H9 (cell line): ENCODE results near the gene PCGF5. TPM values are rescaled to one million over a fixed set of nuclear protein-coding genes. Genes with fewer than 3 reads are reported as not detected.
A peak's percentile ranks its signal among the peaks of the same experiment; 100 is the strongest.

Source experiments
- DNase-seq: peaks from one replicate; pipeline ENCODE4 v3.0.0-alpha.2; 2017
- H2AFZ ChIP-seq: one replicate; pipeline ENCODE4 v1.6.1; 2013; ENCODE audit warnings: mild to moderate bottlenecking, low read length, control low read depth, moderate library complexity
- H2AK5ac ChIP-seq: 2 replicates; pipeline ENCODE4 v1.6.1; 2013; ENCODE audit warnings: low read length, control low read depth, mixed read lengths; ENCODE audit not compliant: insufficient read length
- H2BK120ac ChIP-seq: one replicate; pipeline ENCODE4 v1.6.1; 2013; ENCODE audit warnings: low read depth, mild to moderate bottlenecking, low read length, control low read depth, inconsistent platforms; ENCODE audit not compliant: poor library complexity, severe bottlenecking
- H2BK12ac ChIP-seq: 2 replicates; pipeline ENCODE4 v1.6.1; 2013; ENCODE audit warnings: low read length, control low read depth, mixed read lengths, low read depth; ENCODE audit not compliant: insufficient read length
- H2BK15ac ChIP-seq: 2 replicates; pipeline ENCODE4 v1.6.1; 2013; ENCODE audit warnings: low read depth, low read length, control low read depth
- H2BK20ac ChIP-seq: one replicate; pipeline ENCODE4 v1.6.1; 2013; ENCODE audit warnings: low read depth, mild to moderate bottlenecking, low read length, control low read depth, inconsistent platforms; ENCODE audit not compliant: poor library complexity, severe bottlenecking
- H2BK5ac ChIP-seq: 2 replicates; pipeline ENCODE4 v1.6.1; 2013; ENCODE audit warnings: low read length, control low read depth, mixed read lengths; ENCODE audit not compliant: insufficient read length
- H3K14ac ChIP-seq: 2 replicates; pipeline ENCODE4 v1.6.1; 2013; ENCODE audit warnings: low read length, control low read depth; ENCODE audit not compliant: insufficient read depth
- H3K18ac ChIP-seq: 2 replicates; pipeline ENCODE4 v1.6.1; 2013; ENCODE audit warnings: low read depth, mild to moderate bottlenecking, mixed read lengths, low read length, control low read depth; ENCODE audit not compliant: insufficient read length
- H3K23ac ChIP-seq: 2 replicates; pipeline ENCODE4 v1.6.1; 2013; ENCODE audit warnings: low read length, control low read depth, mixed read lengths, low read depth; ENCODE audit not compliant: insufficient read length
- H3K23me2 ChIP-seq: 2 replicates; pipeline ENCODE4 v1.6.1; 2013; ENCODE audit warnings: low read depth, mild to moderate bottlenecking, mixed read lengths, low read length, control low read depth; ENCODE audit not compliant: insufficient read length, poor library complexity, severe bottlenecking
- H3K27ac ChIP-seq: 2 replicates; pipeline ENCODE4 v1.5.1; 2013; ENCODE audit warnings: low read length, control low read depth, mixed read lengths, low read depth; ENCODE audit not compliant: insufficient read length
- H3K27me3 ChIP-seq: 2 replicates; pipeline ENCODE4 v1.6.1; 2013; ENCODE audit warnings: low read length, control low read depth, inconsistent platforms; ENCODE audit not compliant: insufficient read depth
- H3K4ac ChIP-seq: 2 replicates; pipeline ENCODE4 v1.6.1; 2013; ENCODE audit warnings: low read depth, mild to moderate bottlenecking, control low read depth, inconsistent platforms, low read length, moderate library complexity
- H3K4me1 ChIP-seq: 2 replicates; pipeline ENCODE4 v1.6.1; 2013; ENCODE audit warnings: low read length, control low read depth, inconsistent platforms; ENCODE audit not compliant: insufficient read depth
- H3K4me2 ChIP-seq: 2 replicates; pipeline ENCODE4 v1.6.1; 2013; ENCODE audit warnings: low read length, control low read depth, mixed read lengths; ENCODE audit not compliant: insufficient read length, insufficient read depth
- H3K56ac ChIP-seq: 2 replicates; pipeline ENCODE4 v1.6.1; 2013; ENCODE audit warnings: low read depth, mild to moderate bottlenecking, mixed read lengths, low read length, control low read depth; ENCODE audit not compliant: insufficient read length
- H3K79me1 ChIP-seq: 2 replicates; pipeline ENCODE4 v1.6.1; 2013; ENCODE audit warnings: low read depth, mild to moderate bottlenecking, moderate library complexity, low read length, control low read depth, inconsistent platforms; ENCODE audit not compliant: insufficient read depth, poor library complexity, severe bottlenecking
- H3K79me2 ChIP-seq: 2 replicates; pipeline ENCODE4 v1.6.1; 2013; ENCODE audit warnings: low read length, control low read depth, inconsistent platforms; ENCODE audit not compliant: insufficient read depth
- H3K9ac ChIP-seq: 2 replicates; pipeline ENCODE4 v1.6.1; 2013; ENCODE audit warnings: low read length, control low read depth, mixed read lengths; ENCODE audit not compliant: insufficient read length; ENCODE audit errors: extremely low read depth
- H3K9me3 ChIP-seq: one replicate; pipeline ENCODE4 v1.6.1; 2013; ENCODE audit warnings: low read depth, low read length, inconsistent platforms; ENCODE audit not compliant: control insufficient read depth
- H3T11ph ChIP-seq: one replicate; pipeline ENCODE4 v1.6.1; 2013; ENCODE audit warnings: mild to moderate bottlenecking, low read length, control low read depth, inconsistent platforms
- H4K20me1 ChIP-seq: one replicate; pipeline ENCODE4 v1.6.1; 2013; ENCODE audit not compliant: control insufficient read depth, insufficient read length, insufficient read depth
- H4K5ac ChIP-seq: 2 replicates; pipeline ENCODE4 v1.6.1; 2013; ENCODE audit warnings: low read depth, mild to moderate bottlenecking, mixed read lengths, low read length, control low read depth; ENCODE audit not compliant: insufficient read length
- H4K8ac ChIP-seq: replicated peaks from 2 replicates; pipeline ENCODE4 v1.6.1; 2013; ENCODE audit warnings: low read length, control low read depth, mixed read lengths, low read depth; ENCODE audit not compliant: insufficient read length
- H4K91ac ChIP-seq: 2 replicates; pipeline ENCODE4 v1.6.1; 2013; ENCODE audit warnings: low read depth, mild to moderate bottlenecking, moderate library complexity, mixed read lengths, low read length, control low read depth; ENCODE audit not compliant: insufficient read length
- H3K27ac Mint-ChIP-seq, 3 experiments: 2 replicates in 2 of 3; 3 replicates in 1 of 3; pipeline ENCODE4 v1.8.0; 2020 to 2021; ENCODE audit warnings: mixed read lengths in 3 of 3, mild to moderate bottlenecking in 1 of 3, moderate library complexity in 1 of 3
- H3K27me3 Mint-ChIP-seq: 2 replicates; pipeline ENCODE4 v1.8.0; 2021; ENCODE audit warnings: low read depth, mild to moderate bottlenecking, moderate library complexity, mixed read lengths
- H3K36me3 Mint-ChIP-seq, 3 experiments: 2 replicates in 2 of 3; 3 replicates in 1 of 3; pipeline ENCODE4 v1.8.0; 2020 to 2021; ENCODE audit warnings: low read depth in 3 of 3, mixed read lengths in 3 of 3; ENCODE audit not compliant: insufficient read depth in 1 of 3
- H3K4me1 Mint-ChIP-seq, 2 experiments: 2 replicates each; pipeline ENCODE4 v1.8.0; 2020; ENCODE audit warnings: mixed read lengths in 2 of 2
- H3K4me3 Mint-ChIP-seq, 2 experiments: 2 replicates in 1 of 2; 3 replicates in 1 of 2; pipeline ENCODE4 v1.8.0; 2020 to 2021; ENCODE audit warnings: mild to moderate bottlenecking in 2 of 2, mixed read lengths in 2 of 2, moderate library complexity in 1 of 2
- H3K9me3 Mint-ChIP-seq, 2 experiments: 2 replicates in 1 of 2; 3 replicates in 1 of 2; pipeline ENCODE4 v1.8.0; 2020; ENCODE audit warnings: mild to moderate bottlenecking in 2 of 2, mixed read lengths in 2 of 2, moderate library complexity in 1 of 2
- WGBS: extraction: QIAGEN DNeasy Blood & Tissue Kit; methylation state at CpG from one replicate; pipeline ENCODE4 v1.1.7; 2013; ENCODE audit warnings: missing lambda C conversion rate, low lambda C conversion rate, mixed read lengths; ENCODE audit not compliant: insufficient read length; ENCODE audit errors: extremely low coverage; 5-methylcytosine and 5-hydroxymethylcytosine counted together
- total RNA-seq: library from RNA; stranded (reverse); gene quantifications from 2 replicates; pipeline ENCODE4 v1.2.1, GENCODE V29; 2021
- TF ChIP-seq, protein P1 (sequence below): fragments of 200-600 bp; sonication (generic); conservative IDR thresholded peaks from 3 replicates; pipeline ENCODE4 v1.8.0; 2021; ENCODE audit warnings: antibody characterized with exemption, mild to moderate bottlenecking

The PCGF5 gene
- total RNA-seq, 1 experiment from 2014 or later = 6.9 TPM

DNA sequence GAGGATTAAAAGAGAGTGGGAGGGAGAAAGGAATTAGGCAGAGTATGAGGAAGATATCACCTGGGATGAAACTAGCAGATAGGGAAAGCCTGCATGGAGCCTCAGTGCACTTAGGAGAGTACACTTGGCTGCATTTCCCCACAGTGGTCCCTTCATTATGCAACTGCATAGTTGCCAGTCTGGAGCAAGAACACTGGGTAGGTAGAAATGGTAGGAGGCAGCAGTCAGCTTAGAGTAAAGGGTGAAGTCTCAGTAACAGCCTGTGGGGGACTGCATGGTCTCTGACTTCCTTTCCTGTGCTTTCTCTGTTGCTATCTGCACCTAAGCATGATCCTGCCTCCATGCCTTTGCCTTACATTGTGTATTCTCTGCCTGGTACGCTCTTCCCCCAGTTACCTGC, 14.0 kb upstream of the PCGF5 start:
- no peak overlapping the region for H2BK5ac ChIP-seq
- H4K8ac ChIP-seq = no peak overlapping the region
- no peaks in the 10 kb centered on the region for H3K79me2 ChIP-seq
- Mint-ChIP-seq H3K9me3 (no peaks in the 10 kb centered on the region), H3K27me3 (peaks cover 19% of the 10 kb centered on the region), H3K4me3 (no peak overlapping the region), H3K27ac (peak overlapping the region in 1 of 3 experiments; percentile 54; a peak in 1 of 7 replicates), H3K4me1 (peaks cover 21 to 22% of the 10 kb centered on the region in 2 experiments), H3K36me3 (no peaks in the 10 kb centered on the region)
- no peak overlapping the region for H3K23ac ChIP-seq
- no peak overlapping the region for H4K91ac ChIP-seq
- no peak overlapping the region for H2AK5ac ChIP-seq
- no peaks in the 10 kb centered on the region for H4K20me1 ChIP-seq
- no peak overlapping the region for H2BK15ac ChIP-seq
- no peaks in the 10 kb centered on the region for H3K27me3 ChIP-seq
- no peaks in the 10 kb centered on the region for H3K9me3 ChIP-seq
- no peak overlapping the region for H4K5ac ChIP-seq
- H2AFZ ChIP-seq = no peak overlapping the region
- no peak overlapping the region for H3K14ac ChIP-seq
- peaks cover 3% of the 10 kb centered on the region; the same call in 1 of the 2 replicates for H3K4me1 ChIP-seq
- no CpG with 5 or more reads among the region's 1 CpG for WGBS
- H3K79me1 ChIP-seq = no peaks in the 10 kb centered on the region
- no peak overlapping the region for H3K27ac ChIP-seq
- no peaks in the 10 kb centered on the region for H3K23me2 ChIP-seq
- H3K56ac ChIP-seq = no peak overlapping the region
- no peak overlapping the region for H3K4ac ChIP-seq
- DNase-seq = no peak
- H2BK20ac ChIP-seq = no peak overlapping the region
- H2BK120ac ChIP-seq = no peak overlapping the region
- TF ChIP-seq, protein P1, sequence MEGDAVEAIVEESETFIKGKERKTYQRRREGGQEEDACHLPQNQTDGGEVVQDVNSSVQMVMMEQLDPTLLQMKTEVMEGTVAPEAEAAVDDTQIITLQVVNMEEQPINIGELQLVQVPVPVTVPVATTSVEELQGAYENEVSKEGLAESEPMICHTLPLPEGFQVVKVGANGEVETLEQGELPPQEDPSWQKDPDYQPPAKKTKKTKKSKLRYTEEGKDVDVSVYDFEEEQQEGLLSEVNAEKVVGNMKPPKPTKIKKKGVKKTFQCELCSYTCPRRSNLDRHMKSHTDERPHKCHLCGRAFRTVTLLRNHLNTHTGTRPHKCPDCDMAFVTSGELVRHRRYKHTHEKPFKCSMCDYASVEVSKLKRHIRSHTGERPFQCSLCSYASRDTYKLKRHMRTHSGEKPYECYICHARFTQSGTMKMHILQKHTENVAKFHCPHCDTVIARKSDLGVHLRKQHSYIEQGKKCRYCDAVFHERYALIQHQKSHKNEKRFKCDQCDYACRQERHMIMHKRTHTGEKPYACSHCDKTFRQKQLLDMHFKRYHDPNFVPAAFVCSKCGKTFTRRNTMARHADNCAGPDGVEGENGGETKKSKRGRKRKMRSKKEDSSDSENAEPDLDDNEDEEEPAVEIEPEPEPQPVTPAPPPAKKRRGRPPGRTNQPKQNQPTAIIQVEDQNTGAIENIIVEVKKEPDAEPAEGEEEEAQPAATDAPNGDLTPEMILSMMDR = no peak; the same call in 2 of the 3 replicates
- H3T11ph ChIP-seq = no peak overlapping the region
- H3K9ac ChIP-seq = no peak overlapping the region
- H2BK12ac ChIP-seq = no peak overlapping the region
- H3K4me2 ChIP-seq = no peak overlapping the region
- H3K18ac ChIP-seq = no peak overlapping the region
